Measurements from ENCODE around the gene ENAH.
A peak's percentile ranks its signal among the peaks of the same experiment; 100 is the strongest.

Gene ENAH

GRCh38 chr1:225651872-225652728 lies 823 bp downstream of the ENAH start:
- Histone ChIP-seq H3K4me3 (ENCODE audit: insufficient read depth, low read length, poor library complexity, severe bottlenecking) (peak overlapping the region; percentile 60), H3K27ac (ENCODE audit: low read depth, low read length) (no peak overlapping the region), H3K9me2 (replicated peaks; ENCODE audit: insufficient read depth, low read length) (no peaks in the 10 kb centered on the region), H3K4me2 (ENCODE audit: low read depth, low read length, poor library complexity, severe bottlenecking) (peak overlapping the region; percentile 72), H3K36me3 (ENCODE audit: low read length) (no peaks in the 10 kb centered on the region), H4K20me1 (ENCODE audit: low read depth, low read length) (no peaks in the 10 kb centered on the region; the same call in 1 of the 2 replicates), H3K79me2 (ENCODE audit: insufficient read depth, low read length) (no peaks in the 10 kb centered on the region), H3K9me3 (ENCODE audit: insufficient read depth, low read length) (no peaks in the 10 kb centered on the region), H3K27me3 (ENCODE audit: low read length) (no peaks in the 10 kb centered on the region), H3F3A (ENCODE audit: insufficient read depth) (peaks cover 6% of the 10 kb centered on the region; the same call in 1 of the 2 replicates), H3K9ac (ENCODE audit: low read length) (peak overlapping the region; percentile 54), H2AFZ (ENCODE audit: low read depth, low read length, severe bottlenecking) (peak overlapping the region; percentile 63)
- no peak for TF ChIP-seq EZH2phosphoT487 (conservative IDR thresholded peaks at IDR 0.05; ENCODE audit: low read length)
- TF ChIP-seq CTCF (IDR thresholded peaks at IDR 0.05; ENCODE audit: insufficient read depth, low read length, poor library complexity, severe bottlenecking) = no peak

- H3K9me2 ChIP-seq (replicated peaks; ENCODE audit: insufficient read depth, low read length) = no peaks in the 10 kb centered on the region
- no peaks in the 10 kb centered on the region for H3K27me3 ChIP-seq (ENCODE audit: low read length)
- H3K36me3 ChIP-seq (ENCODE audit: low read length) = no peaks in the 10 kb centered on the region
- no peaks in the 10 kb centered on the region for H3K9me3 ChIP-seq (ENCODE audit: insufficient read depth, low read length)
- no peak overlapping the region for H2AFZ ChIP-seq (ENCODE audit: low read depth, low read length, severe bottlenecking)
- H3K79me2 ChIP-seq (ENCODE audit: insufficient read depth, low read length) = no peaks in the 10 kb centered on the region
- no peak overlapping the region for H3K9ac ChIP-seq (ENCODE audit: low read length)
- no peak overlapping the region for H3K4me3 ChIP-seq (ENCODE audit: insufficient read depth, low read length, poor library complexity, severe bottlenecking)
- H3F3A ChIP-seq (ENCODE audit: insufficient read depth) = peaks cover 6% of the 10 kb centered on the region; the same call in 1 of the 2 replicates
- H3K4me2 ChIP-seq (ENCODE audit: low read depth, low read length, poor library complexity, severe bottlenecking) = no peak overlapping the region
- H3K27ac ChIP-seq (ENCODE audit: low read depth, low read length) = no peak overlapping the region
- TF ChIP-seq EZH2phosphoT487 (conservative IDR thresholded peaks at IDR 0.05; ENCODE audit: low read length) (no peak), CTCF (IDR thresholded peaks at IDR 0.05; ENCODE audit: insufficient read depth, low read length, poor library complexity, severe bottlenecking) (no peak)
- no peaks in the 10 kb centered on the region; the same call in 1 of the 2 replicates for H4K20me1 ChIP-seq (ENCODE audit: low read depth, low read length)
Measured at GRCh38 chr1:225651376-225651871, 1.5 kb downstream of the ENAH start.

GRCh38 chr1:225650179-225650578 lies 2.7 kb downstream of the ENAH start:
- H3K4me2 ChIP-seq (ENCODE audit: low read depth, low read length, poor library complexity, severe bottlenecking) = no peak overlapping the region
- TF ChIP-seq CTCF (IDR thresholded peaks at IDR 0.05; ENCODE audit: insufficient read depth, low read length, poor library complexity, severe bottlenecking) (no peak), EZH2phosphoT487 (conservative IDR thresholded peaks at IDR 0.05; ENCODE audit: low read length) (no peak)
- no peaks in the 10 kb centered on the region for H3K9me2 ChIP-seq (replicated peaks; ENCODE audit: insufficient read depth, low read length)
- H2AFZ ChIP-seq (ENCODE audit: low read depth, low read length, severe bottlenecking) = no peak overlapping the region
- H3K36me3 ChIP-seq (ENCODE audit: low read length) = no peaks in the 10 kb centered on the region
- H3F3A ChIP-seq (ENCODE audit: insufficient read depth) = peaks cover 6% of the 10 kb centered on the region; the same call in 1 of the 2 replicates
- H4K20me1 ChIP-seq (ENCODE audit: low read depth, low read length) = no peaks in the 10 kb centered on the region; the same call in 1 of the 2 replicates
- no peak overlapping the region for H3K9ac ChIP-seq (ENCODE audit: low read length)
- no peaks in the 10 kb centered on the region for H3K79me2 ChIP-seq (ENCODE audit: insufficient read depth, low read length)
- no peaks in the 10 kb centered on the region for H3K9me3 ChIP-seq (ENCODE audit: insufficient read depth, low read length)
- no peaks in the 10 kb centered on the region for H3K27me3 ChIP-seq (ENCODE audit: low read length)
- H3K4me3 ChIP-seq (ENCODE audit: insufficient read depth, low read length, poor library complexity, severe bottlenecking) = no peak overlapping the region
- H3K27ac ChIP-seq (ENCODE audit: low read depth, low read length) = no peak overlapping the region
